HepG2 (cell line): Measurements from ENCODE around the gene PPP4C. TPM values are rescaled to one million over a fixed set of nuclear protein-coding genes. Genes with fewer than 3 reads are reported as not detected.

Source experiments
- CHD4 ChIP-seq: fragments of 200-600 bp; sonication (generic); IDR thresholded peaks from 2 replicates; pipeline ENCODE4 v1.7.0; 2017; ENCODE audit warnings: mild to moderate bottlenecking, low read length, borderline replicate concordance
- NFATC3 ChIP-seq: sonication (generic); formaldehyde crosslinking; IDR thresholded peaks from 2 replicates; pipeline ENCODE4 v1.5.1; 2020; ENCODE audit warnings: mild to moderate bottlenecking, missing genetic modification reagents
- POLR2G ChIP-seq: fragments of 200-400 bp; formaldehyde crosslinking; IDR thresholded peaks from 2 replicates; pipeline ENCODE4 v1.6.1; 2018; ENCODE audit warnings: mild to moderate bottlenecking, low read depth, low read length, moderate library complexity
- RNF2 ChIP-seq: fragments of 450-650 bp; conservative IDR thresholded peaks from 2 replicates; pipeline ENCODE4 v1.6.1; 2016; ENCODE audit warnings: low read depth
- SIN3A ChIP-seq: IDR thresholded peaks from 2 replicates; pipeline ENCODE4 v1.6.1; 2011; ENCODE audit warnings: low read depth, mild to moderate bottlenecking, control low read depth, low read length, borderline replicate concordance
- TBX2 ChIP-seq: sonication (generic); formaldehyde crosslinking; IDR thresholded peaks from 2 replicates; pipeline ENCODE4 v1.5.0; 2020; ENCODE audit warnings: missing genetic modification reagents, mild to moderate bottlenecking, borderline replicate concordance
- ZNF274 ChIP-seq: sonication (generic); formaldehyde crosslinking; IDR thresholded peaks from 2 replicates; pipeline ENCODE4 v1.5.1; 2020; ENCODE audit warnings: mild to moderate bottlenecking, missing genetic modification reagents
- polyA plus RNA-seq, 8 experiments: library from polyadenylated mRNA; depleted of rRNA in 3 of 8; stranded (reverse) in 7 of 8; unstranded in 1 of 8; fragments of >200 nt; fragmentation: Illumina TruSeq in 4 of 8; extraction: Trizol in 4 of 8; gene quantifications; 2 replicates each; pipeline versions ENCODE4 v1.2.1 to v1.2.3, GENCODE V29; 2011 to 2016; ENCODE audit warnings: low read depth in 4 of 8, missing spikeins in 1 of 8, mixed read lengths in 1 of 8; ENCODE audit not compliant: insufficient read depth in 1 of 8
- total RNA-seq, 5 experiments: library from RNA; depleted of rRNA; stranded (reverse); fragments of >200 nt; fragmentation: Illumina TruSeq; extraction: Trizol; gene quantifications; 2 replicates each; pipeline ENCODE4 v1.2.3, GENCODE V29; 2016; ENCODE audit warnings: low read depth in 1 of 5
- TF ChIP-seq, protein P1 (sequence below): sonication (generic); formaldehyde crosslinking; IDR thresholded peaks from 2 replicates; pipeline ENCODE4 v1.5.0; 2020; ENCODE audit warnings: mild to moderate bottlenecking, missing genetic modification reagents, borderline replicate concordance
- TF ChIP-seq, protein P2 (sequence below): sonication (generic); formaldehyde crosslinking; IDR thresholded peaks from 2 replicates; pipeline ENCODE4 v1.4.0; 2020; ENCODE audit warnings: missing genetic modification reagents, mild to moderate bottlenecking, borderline replicate concordance
- TF ChIP-seq, protein P3 (sequence below): sonication (generic); formaldehyde crosslinking; IDR thresholded peaks from 2 replicates; pipeline ENCODE4 v1.4.0; 2020; ENCODE audit warnings: missing genetic modification reagents, borderline replicate concordance
- TF ChIP-seq, protein P4 (sequence below): sonication (generic); formaldehyde crosslinking; IDR thresholded peaks from 2 replicates; pipeline ENCODE4 v1.5.1; 2020; ENCODE audit warnings: mild to moderate bottlenecking, missing genetic modification reagents, moderate library complexity
- TF ChIP-seq, protein P5 (sequence below): IDR thresholded peaks from 2 replicates; pipeline ENCODE4 v1.6.1; 2018; ENCODE audit warnings: missing genetic modification reagents, mild to moderate bottlenecking, missing compliant biosample characterization

The PPP4C gene
- total and polyA plus RNA-seq, 2 of the 13 experiments (the other 11 are each of a cell fraction or from before 2014, with no cell fraction given) = 176 to 220 TPM

DNA sequence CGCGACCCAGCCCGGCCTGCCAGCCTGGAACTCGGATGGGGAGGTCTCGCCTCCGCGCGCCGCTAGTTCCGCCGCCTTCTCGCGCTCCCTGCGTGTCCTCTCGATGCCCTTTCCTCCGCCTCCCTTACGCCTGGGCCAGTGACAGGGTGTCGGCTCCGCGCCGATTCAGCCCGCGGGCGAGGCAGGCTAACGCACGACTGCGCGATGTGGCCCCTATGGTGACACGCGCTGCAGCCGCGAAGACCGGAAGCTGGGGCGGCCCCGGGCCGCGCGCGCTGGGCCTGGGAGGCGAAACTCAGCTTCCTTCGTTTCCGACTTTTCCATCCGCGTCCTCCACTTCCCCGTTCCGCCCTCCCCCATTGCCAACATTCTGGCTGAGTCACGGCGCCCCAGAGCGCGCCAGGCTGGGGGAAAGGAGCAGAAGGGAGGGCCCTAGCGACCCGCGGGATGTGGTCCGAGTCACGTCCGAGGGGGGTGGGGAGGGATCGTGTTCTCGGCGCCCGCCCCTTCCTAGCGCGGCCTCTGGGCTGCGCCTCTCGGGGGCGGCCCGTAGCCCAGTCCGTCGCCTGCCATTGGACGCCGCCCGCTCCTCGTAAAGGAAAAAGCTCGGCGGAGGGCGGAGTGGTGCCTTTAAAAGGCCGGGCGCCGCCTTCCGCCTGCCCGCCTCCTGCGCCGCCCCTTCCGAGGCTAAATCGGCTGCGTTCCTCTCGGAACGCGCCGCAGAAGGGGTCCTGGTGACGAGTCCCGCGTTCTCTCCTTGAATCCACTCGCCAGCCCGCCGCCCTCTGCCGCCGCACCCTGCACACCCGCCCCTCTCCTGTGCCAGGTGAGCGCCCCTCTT lies 10.5 kb upstream of the PPP4C start, which contains the start of gene ALDOA (continued):
- TF ChIP-seq, protein P1, sequence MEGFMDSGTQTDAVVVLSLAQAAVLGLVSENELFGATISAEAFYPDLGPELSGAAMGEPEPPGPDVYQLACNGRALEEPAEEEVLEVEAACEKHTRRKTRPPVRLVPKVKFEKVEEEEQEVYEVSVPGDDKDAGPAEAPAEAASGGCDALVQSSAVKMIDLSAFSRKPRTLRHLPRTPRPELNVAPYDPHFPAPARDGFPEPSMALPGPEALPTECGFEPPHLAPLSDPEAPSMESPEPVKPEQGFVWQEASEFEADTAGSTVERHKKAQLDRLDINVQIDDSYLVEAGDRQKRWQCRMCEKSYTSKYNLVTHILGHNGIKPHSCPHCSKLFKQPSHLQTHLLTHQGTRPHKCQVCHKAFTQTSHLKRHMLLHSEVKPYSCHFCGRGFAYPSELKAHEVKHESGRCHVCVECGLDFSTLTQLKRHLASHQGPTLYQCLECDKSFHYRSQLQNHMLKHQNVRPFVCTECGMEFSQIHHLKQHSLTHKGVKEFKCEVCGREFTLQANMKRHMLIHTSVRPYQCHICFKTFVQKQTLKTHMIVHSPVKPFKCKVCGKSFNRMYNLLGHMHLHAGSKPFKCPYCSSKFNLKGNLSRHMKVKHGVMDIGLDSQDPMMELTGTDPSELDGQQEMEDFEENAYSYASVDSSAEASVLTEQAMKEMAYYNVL (CRISPR knock-in tag) = peak; percentile 94
- TF ChIP-seq SIN3A = peak; percentile 94
- TF ChIP-seq, protein P2, sequence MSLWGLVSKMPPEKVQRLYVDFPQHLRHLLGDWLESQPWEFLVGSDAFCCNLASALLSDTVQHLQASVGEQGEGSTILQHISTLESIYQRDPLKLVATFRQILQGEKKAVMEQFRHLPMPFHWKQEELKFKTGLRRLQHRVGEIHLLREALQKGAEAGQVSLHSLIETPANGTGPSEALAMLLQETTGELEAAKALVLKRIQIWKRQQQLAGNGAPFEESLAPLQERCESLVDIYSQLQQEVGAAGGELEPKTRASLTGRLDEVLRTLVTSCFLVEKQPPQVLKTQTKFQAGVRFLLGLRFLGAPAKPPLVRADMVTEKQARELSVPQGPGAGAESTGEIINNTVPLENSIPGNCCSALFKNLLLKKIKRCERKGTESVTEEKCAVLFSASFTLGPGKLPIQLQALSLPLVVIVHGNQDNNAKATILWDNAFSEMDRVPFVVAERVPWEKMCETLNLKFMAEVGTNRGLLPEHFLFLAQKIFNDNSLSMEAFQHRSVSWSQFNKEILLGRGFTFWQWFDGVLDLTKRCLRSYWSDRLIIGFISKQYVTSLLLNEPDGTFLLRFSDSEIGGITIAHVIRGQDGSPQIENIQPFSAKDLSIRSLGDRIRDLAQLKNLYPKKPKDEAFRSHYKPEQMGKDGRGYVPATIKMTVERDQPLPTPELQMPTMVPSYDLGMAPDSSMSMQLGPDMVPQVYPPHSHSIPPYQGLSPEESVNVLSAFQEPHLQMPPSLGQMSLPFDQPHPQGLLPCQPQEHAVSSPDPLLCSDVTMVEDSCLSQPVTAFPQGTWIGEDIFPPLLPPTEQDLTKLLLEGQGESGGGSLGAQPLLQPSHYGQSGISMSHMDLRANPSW (CRISPR knock-in tag) = peak; percentile 89
- TF ChIP-seq, protein P3, sequence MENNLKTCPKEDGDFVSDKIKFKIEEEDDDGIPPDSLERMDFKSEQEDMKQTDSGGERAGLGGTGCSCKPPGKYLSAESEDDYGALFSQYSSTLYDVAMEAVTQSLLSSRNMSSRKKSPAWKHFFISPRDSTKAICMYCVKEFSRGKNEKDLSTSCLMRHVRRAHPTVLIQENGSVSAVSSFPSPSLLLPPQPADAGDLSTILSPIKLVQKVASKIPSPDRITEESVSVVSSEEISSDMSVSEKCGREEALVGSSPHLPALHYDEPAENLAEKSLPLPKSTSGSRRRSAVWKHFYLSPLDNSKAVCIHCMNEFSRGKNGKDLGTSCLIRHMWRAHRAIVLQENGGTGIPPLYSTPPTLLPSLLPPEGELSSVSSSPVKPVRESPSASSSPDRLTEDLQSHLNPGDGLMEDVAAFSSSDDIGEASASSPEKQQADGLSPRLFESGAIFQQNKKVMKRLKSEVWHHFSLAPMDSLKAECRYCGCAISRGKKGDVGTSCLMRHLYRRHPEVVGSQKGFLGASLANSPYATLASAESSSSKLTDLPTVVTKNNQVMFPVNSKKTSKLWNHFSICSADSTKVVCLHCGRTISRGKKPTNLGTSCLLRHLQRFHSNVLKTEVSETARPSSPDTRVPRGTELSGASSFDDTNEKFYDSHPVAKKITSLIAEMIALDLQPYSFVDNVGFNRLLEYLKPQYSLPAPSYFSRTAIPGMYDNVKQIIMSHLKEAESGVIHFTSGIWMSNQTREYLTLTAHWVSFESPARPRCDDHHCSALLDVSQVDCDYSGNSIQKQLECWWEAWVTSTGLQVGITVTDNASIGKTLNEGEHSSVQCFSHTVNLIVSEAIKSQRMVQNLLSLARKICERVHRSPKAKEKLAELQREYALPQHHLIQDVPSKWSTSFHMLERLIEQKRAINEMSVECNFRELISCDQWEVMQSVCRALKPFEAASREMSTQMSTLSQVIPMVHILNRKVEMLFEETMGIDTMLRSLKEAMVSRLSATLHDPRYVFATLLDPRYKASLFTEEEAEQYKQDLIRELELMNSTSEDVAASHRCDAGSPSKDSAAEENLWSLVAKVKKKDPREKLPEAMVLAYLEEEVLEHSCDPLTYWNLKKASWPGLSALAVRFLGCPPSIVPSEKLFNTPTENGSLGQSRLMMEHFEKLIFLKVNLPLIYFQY = peak; percentile 93; the same call in 1 of the 2 replicates
- TF ChIP-seq POLR2G = peak; percentile 97
- TF ChIP-seq ZNF274 (CRISPR knock-in tag) = peak; percentile 87
- peak; percentile 98 for TF ChIP-seq RNF2
- TF ChIP-seq NFATC3 (CRISPR knock-in tag) = no peak; the same call in 1 of the 2 replicates
- no peak for TF ChIP-seq CHD4
- TF ChIP-seq, protein P4, sequence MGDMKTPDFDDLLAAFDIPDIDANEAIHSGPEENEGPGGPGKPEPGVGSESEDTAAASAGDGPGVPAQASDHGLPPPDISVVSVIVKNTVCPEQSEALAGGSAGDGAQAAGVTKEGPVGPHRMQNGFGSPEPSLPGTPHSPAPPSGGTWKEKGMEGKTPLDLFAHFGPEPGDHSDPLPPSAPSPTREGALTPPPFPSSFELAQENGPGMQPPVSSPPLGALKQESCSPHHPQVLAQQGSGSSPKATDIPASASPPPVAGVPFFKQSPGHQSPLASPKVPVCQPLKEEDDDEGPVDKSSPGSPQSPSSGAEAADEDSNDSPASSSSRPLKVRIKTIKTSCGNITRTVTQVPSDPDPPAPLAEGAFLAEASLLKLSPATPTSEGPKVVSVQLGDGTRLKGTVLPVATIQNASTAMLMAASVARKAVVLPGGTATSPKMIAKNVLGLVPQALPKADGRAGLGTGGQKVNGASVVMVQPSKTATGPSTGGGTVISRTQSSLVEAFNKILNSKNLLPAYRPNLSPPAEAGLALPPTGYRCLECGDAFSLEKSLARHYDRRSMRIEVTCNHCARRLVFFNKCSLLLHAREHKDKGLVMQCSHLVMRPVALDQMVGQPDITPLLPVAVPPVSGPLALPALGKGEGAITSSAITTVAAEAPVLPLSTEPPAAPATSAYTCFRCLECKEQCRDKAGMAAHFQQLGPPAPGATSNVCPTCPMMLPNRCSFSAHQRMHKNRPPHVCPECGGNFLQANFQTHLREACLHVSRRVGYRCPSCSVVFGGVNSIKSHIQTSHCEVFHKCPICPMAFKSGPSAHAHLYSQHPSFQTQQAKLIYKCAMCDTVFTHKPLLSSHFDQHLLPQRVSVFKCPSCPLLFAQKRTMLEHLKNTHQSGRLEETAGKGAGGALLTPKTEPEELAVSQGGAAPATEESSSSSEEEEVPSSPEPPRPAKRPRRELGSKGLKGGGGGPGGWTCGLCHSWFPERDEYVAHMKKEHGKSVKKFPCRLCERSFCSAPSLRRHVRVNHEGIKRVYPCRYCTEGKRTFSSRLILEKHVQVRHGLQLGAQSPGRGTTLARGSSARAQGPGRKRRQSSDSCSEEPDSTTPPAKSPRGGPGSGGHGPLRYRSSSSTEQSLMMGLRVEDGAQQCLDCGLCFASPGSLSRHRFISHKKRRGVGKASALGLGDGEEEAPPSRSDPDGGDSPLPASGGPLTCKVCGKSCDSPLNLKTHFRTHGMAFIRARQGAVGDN (CRISPR knock-in tag) = peak; percentile 99
- peak; percentile 96 for TF ChIP-seq TBX2
- TF ChIP-seq, protein P5, sequence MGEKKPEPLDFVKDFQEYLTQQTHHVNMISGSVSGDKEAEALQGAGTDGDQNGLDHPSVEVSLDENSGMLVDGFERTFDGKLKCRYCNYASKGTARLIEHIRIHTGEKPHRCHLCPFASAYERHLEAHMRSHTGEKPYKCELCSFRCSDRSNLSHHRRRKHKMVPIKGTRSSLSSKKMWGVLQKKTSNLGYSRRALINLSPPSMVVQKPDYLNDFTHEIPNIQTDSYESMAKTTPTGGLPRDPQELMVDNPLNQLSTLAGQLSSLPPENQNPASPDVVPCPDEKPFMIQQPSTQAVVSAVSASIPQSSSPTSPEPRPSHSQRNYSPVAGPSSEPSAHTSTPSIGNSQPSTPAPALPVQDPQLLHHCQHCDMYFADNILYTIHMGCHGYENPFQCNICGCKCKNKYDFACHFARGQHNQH (CRISPR knock-in tag) = peak; percentile 97
